Measurements from ENCODE around the gene ZCCHC17.

The ZCCHC17 gene

GRCh38 chr1:31302709-31303441 is 6.0 kb downstream of the ZCCHC17 start:
- no peak for DNase-seq (ENCODE audit: extremely low read depth in 1 of 2, low read depth in 1 of 2)

- DNase-seq (ENCODE audit: extremely low read depth in 1 of 2, low read depth in 1 of 2), result no peak
Observed at GRCh38 chr1:31306278-31306677, 9.4 kb downstream of the ZCCHC17 start.

- no peak for DNase-seq (ENCODE audit: extremely low read depth in 1 of 2, low read depth in 1 of 2)
Observed at GRCh38 chr1:31308036-31308435, 11.2 kb downstream of the ZCCHC17 start.

GRCh38 chr1:31310198-31310597 is 13.4 kb downstream of the ZCCHC17 start:
- DNase-seq (ENCODE audit: extremely low read depth in 1 of 2, low read depth in 1 of 2), result no peak

- no peak for DNase-seq (ENCODE audit: extremely low read depth in 1 of 2, low read depth in 1 of 2)
Observed at GRCh38 chr1:31315902-31316301, 19.1 kb downstream of the ZCCHC17 start.

GRCh38 chr1:31318146-31318545 is 21.3 kb downstream of the ZCCHC17 start:
- DNase-seq (ENCODE audit: extremely low read depth in 1 of 2, low read depth in 1 of 2), result no peak

- no peak for DNase-seq (ENCODE audit: extremely low read depth in 1 of 2, low read depth in 1 of 2)
Observed at GRCh38 chr1:31324093-31324492, 27.3 kb downstream of the ZCCHC17 start.

GRCh38 chr1:31324992-31325391 is 28.2 kb downstream of the ZCCHC17 start:
- DNase-seq (ENCODE audit: extremely low read depth in 1 of 2, low read depth in 1 of 2), result no peak

GRCh38 chr1:31326461-31326860 is 29.6 kb downstream of the ZCCHC17 start:
- no peak for DNase-seq (ENCODE audit: extremely low read depth in 1 of 2, low read depth in 1 of 2)

- no peak for DNase-seq (ENCODE audit: extremely low read depth in 1 of 2, low read depth in 1 of 2)
Observed at GRCh38 chr1:31327381-31327780, 30.5 kb downstream of the ZCCHC17 start.

- DNase-seq (ENCODE audit: extremely low read depth in 1 of 2, low read depth in 1 of 2), result no peak
Observed at GRCh38 chr1:31335007-31335406, 38.2 kb downstream of the ZCCHC17 start.

GRCh38 chr1:31336687-31337467 is 40.0 kb downstream of the ZCCHC17 start:
- no peak for DNase-seq (ENCODE audit: extremely low read depth in 1 of 2, low read depth in 1 of 2)

GRCh38 chr1:31344503-31344902 is 47.7 kb downstream of the ZCCHC17 start:
- DNase-seq (ENCODE audit: extremely low read depth in 1 of 2, low read depth in 1 of 2), result no peak

- no peak for DNase-seq (ENCODE audit: extremely low read depth in 1 of 2, low read depth in 1 of 2)
Observed at GRCh38 chr1:31345635-31346034, 48.8 kb downstream of the ZCCHC17 start.

GRCh38 chr1:31346785-31347184 is 50.0 kb downstream of the ZCCHC17 start:
- no peak for DNase-seq (ENCODE audit: extremely low read depth in 1 of 2, low read depth in 1 of 2)

GRCh38 chr1:31348449-31348848 is 51.6 kb downstream of the ZCCHC17 start:
- DNase-seq (ENCODE audit: extremely low read depth in 1 of 2, low read depth in 1 of 2), result no peak

- DNase-seq (ENCODE audit: extremely low read depth in 1 of 2, low read depth in 1 of 2), result no peak
Observed at GRCh38 chr1:31354283-31354682, 57.5 kb downstream of the ZCCHC17 start.

- DNase-seq (ENCODE audit: extremely low read depth in 1 of 2, low read depth in 1 of 2), result no peak
Observed at GRCh38 chr1:31356427-31356826, 59.6 kb downstream of the ZCCHC17 start.

GRCh38 chr1:31361607-31362006 is 64.8 kb downstream of the ZCCHC17 start:
- no peak for DNase-seq (ENCODE audit: extremely low read depth in 1 of 2, low read depth in 1 of 2)

- DNase-seq (ENCODE audit: extremely low read depth in 1 of 2, low read depth in 1 of 2), result no peak
Observed at GRCh38 chr1:31362032-31362431, 65.2 kb downstream of the ZCCHC17 start.

- DNase-seq (ENCODE audit: extremely low read depth in 1 of 2, low read depth in 1 of 2), result no peak
Observed at GRCh38 chr1:31364561-31365250, 67.9 kb downstream of the ZCCHC17 start.

- DNase-seq (ENCODE audit: extremely low read depth in 1 of 2, low read depth in 1 of 2), result no peak
Observed at GRCh38 chr1:31366796-31367195, 70.0 kb downstream of the ZCCHC17 start.

Data from stimulated activated CD8-positive, alpha-beta memory T cell treated with anti-CD3 and anti-CD28 coated beads, Interleukin-7, amount 100 ng/mL, for 48 hours (primary cell).